Progenitor cell of endocrine pancreas (in vitro differentiated cells): ENCODE measurements around the gene DNASE1L1. TPM values are rescaled to one million over a fixed set of nuclear protein-coding genes. Genes with fewer than 3 reads are reported as not detected.
A peak's percentile ranks its signal among the peaks of the same experiment; 100 is the strongest.

ENCODE experiments used
- DNase-seq: peaks from one replicate; pipeline ENCODE4 v3.0.0; 2021; ENCODE audit warnings: low spot score; ENCODE audit not compliant: unreplicated experiment
- H3K27ac Mint-ChIP-seq: 2 replicates; pipeline ENCODE4 v1.8.0; 2021; ENCODE audit warnings: mild to moderate bottlenecking, moderate library complexity, mixed read lengths
- H3K27me3 Mint-ChIP-seq: 2 replicates; pipeline ENCODE4 v1.8.0; 2021; ENCODE audit warnings: mixed read lengths
- H3K36me3 Mint-ChIP-seq: 2 replicates; pipeline ENCODE4 v1.8.0; 2022; ENCODE audit warnings: mixed read lengths; ENCODE audit not compliant: insufficient read depth
- H3K4me1 Mint-ChIP-seq: 2 replicates; pipeline ENCODE4 v1.8.0; 2021; ENCODE audit warnings: low read depth, mixed read lengths
- H3K4me3 Mint-ChIP-seq: 2 replicates; pipeline ENCODE4 v1.8.0; 2021; ENCODE audit warnings: low read depth, mild to moderate bottlenecking, moderate library complexity, mixed read lengths
- H3K9me3 Mint-ChIP-seq: 2 replicates; pipeline ENCODE4 v1.8.0; 2021; ENCODE audit warnings: low read depth, mixed read lengths
- total RNA-seq: library from RNA; stranded (reverse); gene quantifications from 2 replicates; pipeline ENCODE4 v1.2.1, GENCODE V29; 2021
- TF ChIP-seq, protein P1 (sequence below): fragments of 200-600 bp; sonication (generic); IDR thresholded peaks from one replicate; pipeline ENCODE4 v1.5.0; 2021; ENCODE audit warnings: antibody characterized with exemption, mild to moderate bottlenecking; ENCODE audit not compliant: unreplicated experiment

Gene DNASE1L1
- total RNA-seq, 1 donor from 2014 or later: 12.7 TPM

DNA sequence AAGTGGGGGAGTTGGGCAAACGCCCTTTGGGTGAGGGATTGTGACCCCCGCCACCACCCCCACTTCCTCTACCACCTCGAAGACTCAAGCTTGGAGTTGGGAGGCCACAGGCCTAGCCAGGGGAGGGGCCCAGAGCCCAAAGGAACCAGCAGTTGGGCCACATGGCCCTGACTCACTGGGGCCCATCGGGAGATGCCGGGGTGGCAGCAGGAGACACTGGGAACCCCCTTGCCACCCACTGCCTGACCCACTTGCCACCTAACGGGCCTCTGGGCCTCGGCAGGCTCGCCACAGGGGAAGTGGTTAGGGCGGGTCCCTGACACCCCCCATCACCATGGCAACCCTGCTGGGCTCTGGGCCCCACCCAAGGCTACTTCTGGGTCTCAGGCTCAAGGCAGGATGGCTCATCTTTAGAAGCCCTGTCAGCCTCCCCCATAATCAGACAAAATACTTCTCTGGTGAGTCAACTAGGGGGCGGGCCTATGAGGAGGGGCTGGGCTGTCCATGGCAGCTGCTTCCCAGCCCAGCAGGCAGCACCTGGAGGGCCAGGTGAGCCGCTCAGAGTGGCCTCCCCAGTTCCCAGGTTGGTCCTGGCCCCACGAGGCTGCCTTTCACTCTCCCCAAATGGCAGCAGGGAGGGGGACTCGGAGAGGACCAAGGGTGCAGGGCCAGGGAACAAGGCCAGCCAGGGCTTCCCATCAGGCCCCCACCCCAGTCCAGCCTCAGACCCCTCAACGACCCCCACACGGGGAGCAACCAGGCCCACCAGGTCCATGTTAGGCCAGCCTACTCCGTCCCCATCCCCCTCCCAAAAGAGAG lies 40.2 kb downstream of the DNASE1L1 start:
- H3K4me1 Mint-ChIP-seq: peaks cover 2% of the 10 kb centered on the region
- peak overlapping the region; percentile 79 for H3K27ac Mint-ChIP-seq
- no peak for DNase-seq
- TF ChIP-seq, protein P1, sequence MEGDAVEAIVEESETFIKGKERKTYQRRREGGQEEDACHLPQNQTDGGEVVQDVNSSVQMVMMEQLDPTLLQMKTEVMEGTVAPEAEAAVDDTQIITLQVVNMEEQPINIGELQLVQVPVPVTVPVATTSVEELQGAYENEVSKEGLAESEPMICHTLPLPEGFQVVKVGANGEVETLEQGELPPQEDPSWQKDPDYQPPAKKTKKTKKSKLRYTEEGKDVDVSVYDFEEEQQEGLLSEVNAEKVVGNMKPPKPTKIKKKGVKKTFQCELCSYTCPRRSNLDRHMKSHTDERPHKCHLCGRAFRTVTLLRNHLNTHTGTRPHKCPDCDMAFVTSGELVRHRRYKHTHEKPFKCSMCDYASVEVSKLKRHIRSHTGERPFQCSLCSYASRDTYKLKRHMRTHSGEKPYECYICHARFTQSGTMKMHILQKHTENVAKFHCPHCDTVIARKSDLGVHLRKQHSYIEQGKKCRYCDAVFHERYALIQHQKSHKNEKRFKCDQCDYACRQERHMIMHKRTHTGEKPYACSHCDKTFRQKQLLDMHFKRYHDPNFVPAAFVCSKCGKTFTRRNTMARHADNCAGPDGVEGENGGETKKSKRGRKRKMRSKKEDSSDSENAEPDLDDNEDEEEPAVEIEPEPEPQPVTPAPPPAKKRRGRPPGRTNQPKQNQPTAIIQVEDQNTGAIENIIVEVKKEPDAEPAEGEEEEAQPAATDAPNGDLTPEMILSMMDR: no peak
- no peaks in the 10 kb centered on the region for H3K9me3 Mint-ChIP-seq
- peak overlapping the region; percentile 64 for H3K4me3 Mint-ChIP-seq
- H3K27me3 Mint-ChIP-seq: no peaks in the 10 kb centered on the region
- H3K36me3 Mint-ChIP-seq: peaks cover 3% of the 10 kb centered on the region

DNA sequence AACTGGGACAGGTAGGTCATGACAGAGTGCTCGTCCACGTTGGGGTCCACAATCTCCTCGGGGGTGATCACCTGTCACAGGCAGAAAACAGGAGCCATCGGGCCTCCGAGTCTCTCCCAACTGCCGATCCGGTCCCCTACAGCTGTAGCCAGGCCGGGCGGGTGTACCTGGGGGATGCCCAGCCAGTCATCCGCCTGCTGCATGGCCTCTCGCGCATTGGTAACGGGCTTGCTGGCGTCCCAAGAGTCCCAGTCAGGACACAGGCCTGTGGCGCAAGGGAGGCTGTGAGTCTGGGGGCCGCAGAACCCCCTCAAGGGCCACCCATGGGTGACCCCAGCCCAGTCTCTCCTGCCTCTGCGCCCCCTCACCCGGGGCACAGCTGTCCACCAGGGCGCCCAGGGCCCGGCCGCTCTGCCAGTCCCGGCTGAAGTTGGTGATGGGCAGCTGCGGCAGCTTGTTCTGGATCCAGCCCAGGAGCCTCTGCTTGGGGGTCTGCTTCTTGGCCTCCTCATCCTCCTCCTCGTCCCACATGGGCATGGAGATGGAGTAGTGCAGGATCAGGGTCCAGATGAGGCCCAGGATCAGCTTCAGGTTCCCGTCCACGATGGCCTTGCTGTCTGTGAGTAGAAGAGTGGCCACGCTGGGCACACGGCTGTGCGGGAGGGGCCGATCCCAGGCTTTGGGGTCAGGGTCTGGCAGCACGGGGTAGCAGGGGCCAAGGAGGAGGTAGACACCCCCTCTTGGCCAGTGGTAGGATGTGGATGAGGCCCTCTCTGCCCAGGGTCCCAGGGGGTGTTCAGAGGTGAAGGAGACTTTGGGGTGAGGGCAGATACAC lies 41.4 kb downstream of the DNASE1L1 start:
- H3K27ac Mint-ChIP-seq: peak overlapping the region; percentile 89
- H3K27me3 Mint-ChIP-seq: no peaks in the 10 kb centered on the region
- DNase-seq: no peak
- H3K4me3 Mint-ChIP-seq: no peak overlapping the region
- TF ChIP-seq, protein P1: no peak
- H3K4me1 Mint-ChIP-seq: peaks cover 2% of the 10 kb centered on the region
- peaks cover 4% of the 10 kb centered on the region for H3K36me3 Mint-ChIP-seq
- no peaks in the 10 kb centered on the region for H3K9me3 Mint-ChIP-seq

DNA sequence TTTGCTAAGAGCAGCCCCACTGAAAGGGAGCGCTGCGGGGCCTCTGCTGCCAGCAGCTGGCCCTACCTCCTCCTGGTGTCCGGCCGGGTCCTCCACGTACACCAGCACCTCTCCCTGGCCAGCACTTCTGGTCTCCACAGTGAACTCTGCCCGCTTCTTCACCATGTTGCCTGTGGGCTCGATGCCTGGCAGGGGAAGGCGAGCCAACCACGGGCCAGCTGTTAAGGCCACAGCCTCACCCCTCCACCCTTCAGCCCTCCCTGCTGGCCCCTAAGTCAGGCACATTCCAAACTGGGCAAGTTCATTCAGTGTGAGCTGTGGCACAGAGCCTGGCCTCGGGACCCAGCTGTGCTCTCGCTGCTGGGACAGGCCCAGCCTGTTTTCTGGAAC lies 42.4 kb downstream of the DNASE1L1 start:
- Mint-ChIP-seq H3K27me3 (no peaks in the 10 kb centered on the region), H3K27ac (peak overlapping the region; percentile 84), H3K4me3 (no peak overlapping the region), H3K36me3 (peaks cover 4% of the 10 kb centered on the region), H3K4me1 (peaks cover 2% of the 10 kb centered on the region), H3K9me3 (no peaks in the 10 kb centered on the region)
- TF ChIP-seq, protein P1: no peak
- no peak for DNase-seq

DNA sequence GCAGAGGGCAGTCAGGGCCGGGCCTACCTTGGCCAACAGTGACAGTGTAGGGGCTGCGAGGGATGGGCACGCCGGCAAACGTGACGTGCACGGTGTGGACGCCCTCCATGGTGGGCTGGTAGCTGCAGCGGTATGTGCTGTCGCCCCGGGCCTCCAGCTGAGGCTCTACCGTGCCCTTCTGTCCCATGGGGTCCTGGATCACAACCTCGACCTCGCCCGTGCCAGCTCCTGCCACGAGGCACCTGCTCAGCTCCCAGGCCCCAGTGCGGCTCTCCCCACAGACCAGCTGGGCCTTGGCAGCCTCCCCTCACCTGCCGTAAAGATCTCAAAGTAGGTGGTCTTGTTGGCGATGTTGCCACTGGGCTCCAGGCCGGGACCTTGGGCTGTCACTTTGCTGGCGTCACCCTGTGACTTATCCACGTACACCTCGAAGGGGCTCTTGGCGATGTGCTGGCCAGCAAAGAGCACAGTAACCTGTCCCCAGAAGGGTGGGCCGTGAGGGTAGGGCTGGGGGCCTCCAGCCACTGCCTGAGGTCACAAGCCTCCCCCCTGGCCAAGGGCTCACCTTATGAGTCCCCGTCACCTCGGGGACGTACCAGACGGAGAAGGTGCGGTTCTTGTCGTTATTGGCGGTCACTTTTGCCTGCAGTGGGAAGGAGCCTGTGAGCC lies 42.9 kb downstream of the DNASE1L1 start:
- H3K36me3 Mint-ChIP-seq: peaks cover 4% of the 10 kb centered on the region
- peaks cover 2% of the 10 kb centered on the region for H3K4me1 Mint-ChIP-seq
- H3K27me3 Mint-ChIP-seq: no peaks in the 10 kb centered on the region
- TF ChIP-seq, protein P1: no peak
- no peak overlapping the region for H3K27ac Mint-ChIP-seq
- H3K4me3 Mint-ChIP-seq: no peak overlapping the region
- DNase-seq: no peak
- H3K9me3 Mint-ChIP-seq: no peaks in the 10 kb centered on the region

DNA sequence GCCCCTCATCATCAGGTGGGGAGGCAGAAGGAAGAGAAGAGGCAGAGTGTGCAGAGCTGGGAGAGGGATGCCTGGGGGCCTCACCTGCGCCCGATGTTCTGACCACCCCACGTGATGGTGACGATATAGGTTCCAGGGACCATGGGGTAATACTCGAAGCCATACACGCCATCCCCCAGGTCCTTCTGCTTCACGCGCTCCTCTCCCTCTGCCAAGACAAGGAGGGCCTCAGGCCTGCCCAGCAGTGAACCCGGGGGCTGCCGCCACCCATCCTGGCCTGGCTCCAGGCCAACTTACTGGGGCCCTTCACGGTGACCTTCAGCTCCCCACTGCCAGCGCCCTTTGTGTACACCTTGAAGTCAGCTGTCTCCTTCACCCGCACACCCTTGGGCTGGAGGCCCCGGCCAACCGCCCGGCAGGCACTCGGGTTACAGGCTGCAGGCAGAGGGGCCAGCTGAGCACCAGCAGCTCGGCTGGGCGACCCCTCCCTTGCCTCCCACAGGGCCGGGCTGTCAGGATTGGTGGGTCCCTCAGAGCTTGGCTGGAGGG lies 43.9 kb downstream of the DNASE1L1 start:
- H3K36me3 Mint-ChIP-seq: peaks cover 4% of the 10 kb centered on the region
- H3K9me3 Mint-ChIP-seq: no peaks in the 10 kb centered on the region
- H3K27ac Mint-ChIP-seq: peak overlapping the region; percentile 82

More for the DNA sequence above, 43.9 kb downstream of the DNASE1L1 start:
- H3K4me3 Mint-ChIP-seq: no peak overlapping the region
- DNase-seq: no peak
- H3K4me1 Mint-ChIP-seq: peaks cover 2% of the 10 kb centered on the region
- TF ChIP-seq, protein P1: no peak
- no peaks in the 10 kb centered on the region for H3K27me3 Mint-ChIP-seq
